H9 (cell line): ENCODE data around the gene SMIM12. TPM values are rescaled to one million over a fixed set of nuclear protein-coding genes. Genes with fewer than 3 reads are reported as not detected.

ENCODE experiments used
- DNase-seq: peaks from one replicate; pipeline ENCODE4 v3.0.0-alpha.2; 2017
- H2AFZ ChIP-seq: one replicate; pipeline ENCODE4 v1.6.1; 2013; ENCODE audit warnings: mild to moderate bottlenecking, low read length, control low read depth, moderate library complexity
- H2AK5ac ChIP-seq: 2 replicates; pipeline ENCODE4 v1.6.1; 2013; ENCODE audit warnings: low read length, control low read depth, mixed read lengths; ENCODE audit not compliant: insufficient read length
- H2BK120ac ChIP-seq: one replicate; pipeline ENCODE4 v1.6.1; 2013; ENCODE audit warnings: low read depth, mild to moderate bottlenecking, low read length, control low read depth, inconsistent platforms; ENCODE audit not compliant: poor library complexity, severe bottlenecking
- H2BK12ac ChIP-seq: 2 replicates; pipeline ENCODE4 v1.6.1; 2013; ENCODE audit warnings: low read length, control low read depth, mixed read lengths, low read depth; ENCODE audit not compliant: insufficient read length
- H2BK15ac ChIP-seq: 2 replicates; pipeline ENCODE4 v1.6.1; 2013; ENCODE audit warnings: low read depth, low read length, control low read depth
- H2BK20ac ChIP-seq: one replicate; pipeline ENCODE4 v1.6.1; 2013; ENCODE audit warnings: low read depth, mild to moderate bottlenecking, low read length, control low read depth, inconsistent platforms; ENCODE audit not compliant: poor library complexity, severe bottlenecking
- H2BK5ac ChIP-seq: 2 replicates; pipeline ENCODE4 v1.6.1; 2013; ENCODE audit warnings: low read length, control low read depth, mixed read lengths; ENCODE audit not compliant: insufficient read length
- H3K14ac ChIP-seq: 2 replicates; pipeline ENCODE4 v1.6.1; 2013; ENCODE audit warnings: low read length, control low read depth; ENCODE audit not compliant: insufficient read depth
- H3K18ac ChIP-seq: 2 replicates; pipeline ENCODE4 v1.6.1; 2013; ENCODE audit warnings: low read depth, mild to moderate bottlenecking, mixed read lengths, low read length, control low read depth; ENCODE audit not compliant: insufficient read length
- H3K23ac ChIP-seq: 2 replicates; pipeline ENCODE4 v1.6.1; 2013; ENCODE audit warnings: low read length, control low read depth, mixed read lengths, low read depth; ENCODE audit not compliant: insufficient read length
- H3K23me2 ChIP-seq: 2 replicates; pipeline ENCODE4 v1.6.1; 2013; ENCODE audit warnings: low read depth, mild to moderate bottlenecking, mixed read lengths, low read length, control low read depth; ENCODE audit not compliant: insufficient read length, poor library complexity, severe bottlenecking
- H3K27ac ChIP-seq: 2 replicates; pipeline ENCODE4 v1.5.1; 2013; ENCODE audit warnings: low read length, control low read depth, mixed read lengths, low read depth; ENCODE audit not compliant: insufficient read length
- H3K27me3 ChIP-seq: 2 replicates; pipeline ENCODE4 v1.6.1; 2013; ENCODE audit warnings: low read length, control low read depth, inconsistent platforms; ENCODE audit not compliant: insufficient read depth
- H3K4ac ChIP-seq: 2 replicates; pipeline ENCODE4 v1.6.1; 2013; ENCODE audit warnings: low read depth, mild to moderate bottlenecking, control low read depth, inconsistent platforms, low read length, moderate library complexity
- H3K4me1 ChIP-seq: 2 replicates; pipeline ENCODE4 v1.6.1; 2013; ENCODE audit warnings: low read length, control low read depth, inconsistent platforms; ENCODE audit not compliant: insufficient read depth
- H3K4me2 ChIP-seq: 2 replicates; pipeline ENCODE4 v1.6.1; 2013; ENCODE audit warnings: low read length, control low read depth, mixed read lengths; ENCODE audit not compliant: insufficient read length, insufficient read depth
- H3K56ac ChIP-seq: 2 replicates; pipeline ENCODE4 v1.6.1; 2013; ENCODE audit warnings: low read depth, mild to moderate bottlenecking, mixed read lengths, low read length, control low read depth; ENCODE audit not compliant: insufficient read length
- H3K79me1 ChIP-seq: 2 replicates; pipeline ENCODE4 v1.6.1; 2013; ENCODE audit warnings: low read depth, mild to moderate bottlenecking, moderate library complexity, low read length, control low read depth, inconsistent platforms; ENCODE audit not compliant: insufficient read depth, poor library complexity, severe bottlenecking
- H3K79me2 ChIP-seq: 2 replicates; pipeline ENCODE4 v1.6.1; 2013; ENCODE audit warnings: low read length, control low read depth, inconsistent platforms; ENCODE audit not compliant: insufficient read depth
- H3K9ac ChIP-seq: 2 replicates; pipeline ENCODE4 v1.6.1; 2013; ENCODE audit warnings: low read length, control low read depth, mixed read lengths; ENCODE audit not compliant: insufficient read length; ENCODE audit errors: extremely low read depth
- H3K9me3 ChIP-seq: one replicate; pipeline ENCODE4 v1.6.1; 2013; ENCODE audit warnings: low read depth, low read length, inconsistent platforms; ENCODE audit not compliant: control insufficient read depth
- H3T11ph ChIP-seq: one replicate; pipeline ENCODE4 v1.6.1; 2013; ENCODE audit warnings: mild to moderate bottlenecking, low read length, control low read depth, inconsistent platforms
- H4K20me1 ChIP-seq: one replicate; pipeline ENCODE4 v1.6.1; 2013; ENCODE audit not compliant: control insufficient read depth, insufficient read length, insufficient read depth
- H4K5ac ChIP-seq: 2 replicates; pipeline ENCODE4 v1.6.1; 2013; ENCODE audit warnings: low read depth, mild to moderate bottlenecking, mixed read lengths, low read length, control low read depth; ENCODE audit not compliant: insufficient read length
- H4K8ac ChIP-seq: replicated peaks from 2 replicates; pipeline ENCODE4 v1.6.1; 2013; ENCODE audit warnings: low read length, control low read depth, mixed read lengths, low read depth; ENCODE audit not compliant: insufficient read length
- H4K91ac ChIP-seq: 2 replicates; pipeline ENCODE4 v1.6.1; 2013; ENCODE audit warnings: low read depth, mild to moderate bottlenecking, moderate library complexity, mixed read lengths, low read length, control low read depth; ENCODE audit not compliant: insufficient read length
- H3K27ac Mint-ChIP-seq, 3 experiments: 2 replicates in 2 of 3; 3 replicates in 1 of 3; pipeline ENCODE4 v1.8.0; 2020 to 2021; ENCODE audit warnings: mixed read lengths in 3 of 3, mild to moderate bottlenecking in 1 of 3, moderate library complexity in 1 of 3
- H3K27me3 Mint-ChIP-seq: 2 replicates; pipeline ENCODE4 v1.8.0; 2021; ENCODE audit warnings: low read depth, mild to moderate bottlenecking, moderate library complexity, mixed read lengths
- H3K36me3 Mint-ChIP-seq, 3 experiments: 2 replicates in 2 of 3; 3 replicates in 1 of 3; pipeline ENCODE4 v1.8.0; 2020 to 2021; ENCODE audit warnings: low read depth in 3 of 3, mixed read lengths in 3 of 3; ENCODE audit not compliant: insufficient read depth in 1 of 3
- H3K4me1 Mint-ChIP-seq, 2 experiments: 2 replicates each; pipeline ENCODE4 v1.8.0; 2020; ENCODE audit warnings: mixed read lengths in 2 of 2
- H3K4me3 Mint-ChIP-seq, 2 experiments: 2 replicates in 1 of 2; 3 replicates in 1 of 2; pipeline ENCODE4 v1.8.0; 2020 to 2021; ENCODE audit warnings: mild to moderate bottlenecking in 2 of 2, mixed read lengths in 2 of 2, moderate library complexity in 1 of 2
- H3K9me3 Mint-ChIP-seq, 2 experiments: 2 replicates in 1 of 2; 3 replicates in 1 of 2; pipeline ENCODE4 v1.8.0; 2020; ENCODE audit warnings: mild to moderate bottlenecking in 2 of 2, mixed read lengths in 2 of 2, moderate library complexity in 1 of 2
- CTCF ChIP-seq: fragments of 200-600 bp; sonication (generic); conservative IDR thresholded peaks from 3 replicates; pipeline ENCODE4 v1.8.0; 2021; ENCODE audit warnings: antibody characterized with exemption, mild to moderate bottlenecking
- WGBS: extraction: QIAGEN DNeasy Blood & Tissue Kit; methylation state at CpG from one replicate; pipeline ENCODE4 v1.1.7; 2013; ENCODE audit warnings: missing lambda C conversion rate, low lambda C conversion rate, mixed read lengths; ENCODE audit not compliant: insufficient read length; ENCODE audit errors: extremely low coverage; 5-methylcytosine and 5-hydroxymethylcytosine counted together
- total RNA-seq: library from RNA; stranded (reverse); gene quantifications from 2 replicates; pipeline ENCODE4 v1.2.1, GENCODE V29; 2021

Gene SMIM12
- total RNA-seq, 1 experiment from 2014 or later: 40.9 TPM

- no peaks in the 10 kb centered on the region for H3K79me1 ChIP-seq
- H3K23ac ChIP-seq: no peak overlapping the region
- no peaks in the 10 kb centered on the region for H4K20me1 ChIP-seq
- no peak overlapping the region for H3K4me2 ChIP-seq
- H3K14ac ChIP-seq: no peak overlapping the region; the same call in 1 of the 2 replicates
- H3K23me2 ChIP-seq: no peaks in the 10 kb centered on the region
- no peak overlapping the region for H2BK20ac ChIP-seq
- no peak overlapping the region for H3K9ac ChIP-seq
- no peak overlapping the region for H3T11ph ChIP-seq
- H3K18ac ChIP-seq: no peak overlapping the region
- Mint-ChIP-seq H3K4me3 (no peak overlapping the region), H3K4me1 (peaks cover 0 to 4% of the 10 kb centered on the region in 2 experiments; a peak in 1 of 4 replicates), H3K36me3 (no peaks in the 10 kb centered on the region), H3K27ac (no peak overlapping the region), H3K27me3 (peaks cover 13% of the 10 kb centered on the region), H3K9me3 (no peaks in the 10 kb centered on the region; a peak in 1 of 5 replicates)
- H4K91ac ChIP-seq: no peak overlapping the region
- DNase-seq: no peak
- H2BK12ac ChIP-seq: no peak overlapping the region
- H2AFZ ChIP-seq: no peak overlapping the region
- H2BK5ac ChIP-seq: no peak overlapping the region
- H3K27ac ChIP-seq: no peak overlapping the region
- H3K27me3 ChIP-seq: no peaks in the 10 kb centered on the region
- no peak overlapping the region for H3K56ac ChIP-seq
- H4K8ac ChIP-seq: no peak overlapping the region
- no peak overlapping the region for H4K5ac ChIP-seq
- H3K79me2 ChIP-seq: no peaks in the 10 kb centered on the region
- no peaks in the 10 kb centered on the region for H3K9me3 ChIP-seq
- whole genome bisulfite sequencing: no CpG with 5 or more reads among the region's 4 CpGs
- H2BK120ac ChIP-seq: no peak overlapping the region
- H3K4me1 ChIP-seq: no peaks in the 10 kb centered on the region
- no peak overlapping the region for H2AK5ac ChIP-seq
- no peak for TF ChIP-seq CTCF
- no peak overlapping the region for H2BK15ac ChIP-seq
- no peak overlapping the region for H3K4ac ChIP-seq
Observed at GRCh38 chr1:34906756-34907155, 47.2 kb upstream of the SMIM12 start.
